ENCODE data around the gene RAB6B. TPM values are rescaled to one million over a fixed set of nuclear protein-coding genes. Genes with fewer than 3 reads are reported as not detected.

The RAB6B gene
- polyA plus RNA-seq, 1 donor (not counting 4 experiments of a cell fraction or from before 2014, with no cell fraction given), result 2.2 TPM

DNA sequence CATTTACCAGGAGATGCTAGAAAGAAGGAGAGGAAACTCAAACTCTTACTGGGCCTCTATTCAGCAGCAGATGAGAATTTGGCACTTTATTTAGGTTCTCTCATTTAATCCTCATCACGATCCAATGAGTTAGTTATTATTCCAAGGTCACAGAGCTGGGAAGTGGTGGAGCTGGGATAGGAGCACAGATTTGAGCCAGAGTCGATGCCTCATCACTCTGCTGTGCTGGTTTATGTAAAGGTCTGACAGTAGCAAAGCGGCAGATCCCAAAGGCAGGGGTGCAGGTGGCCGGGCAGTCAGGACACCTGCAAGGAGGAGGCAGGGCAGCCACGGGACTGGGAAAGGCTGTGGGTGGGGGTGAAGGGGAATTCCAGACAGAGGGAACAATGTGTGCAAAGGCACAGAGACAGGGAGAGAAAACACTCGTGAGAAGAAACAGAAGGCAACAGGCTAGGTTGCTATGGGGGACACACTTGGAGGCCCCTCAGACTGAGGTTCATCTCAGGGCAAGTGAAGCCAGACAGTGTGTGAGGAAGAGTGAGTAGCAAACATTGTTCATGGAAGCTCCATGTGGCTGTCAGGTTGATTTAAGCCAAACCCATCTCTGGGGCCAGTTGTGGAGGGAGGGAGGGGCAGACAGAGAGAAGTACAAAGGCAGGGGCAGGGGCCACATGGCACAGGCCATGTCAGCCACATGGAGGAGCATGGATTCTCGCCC, 26.8 kb downstream of the RAB6B start:
- no peak overlapping the region for H3K4me3 ChIP-seq (ENCODE audit: control insufficient read depth in 2 of 3, extremely low read depth in 1 of 3, insufficient read depth in 2 of 3, low read depth in 1 of 3, low read length in 3 of 3)
- no peaks in the 10 kb centered on the region for H4K20me1 ChIP-seq (ENCODE audit: control insufficient read depth, extremely low read depth, insufficient read depth, low read length)
- H3K9ac ChIP-seq (ENCODE audit: control insufficient read depth, extremely low read depth, insufficient read depth, low read length), result no peak overlapping the region
- dilution Hi-C loops (cut with MboI; ENCODE audit: extremely low pct_ligation_motif_present, low sequenced_read_pairs), result no loop called here
- no peak overlapping the region for H3K27ac ChIP-seq (ENCODE audit: control insufficient read depth, insufficient read depth, low read length)
- TF ChIP-seq, protein P1, sequence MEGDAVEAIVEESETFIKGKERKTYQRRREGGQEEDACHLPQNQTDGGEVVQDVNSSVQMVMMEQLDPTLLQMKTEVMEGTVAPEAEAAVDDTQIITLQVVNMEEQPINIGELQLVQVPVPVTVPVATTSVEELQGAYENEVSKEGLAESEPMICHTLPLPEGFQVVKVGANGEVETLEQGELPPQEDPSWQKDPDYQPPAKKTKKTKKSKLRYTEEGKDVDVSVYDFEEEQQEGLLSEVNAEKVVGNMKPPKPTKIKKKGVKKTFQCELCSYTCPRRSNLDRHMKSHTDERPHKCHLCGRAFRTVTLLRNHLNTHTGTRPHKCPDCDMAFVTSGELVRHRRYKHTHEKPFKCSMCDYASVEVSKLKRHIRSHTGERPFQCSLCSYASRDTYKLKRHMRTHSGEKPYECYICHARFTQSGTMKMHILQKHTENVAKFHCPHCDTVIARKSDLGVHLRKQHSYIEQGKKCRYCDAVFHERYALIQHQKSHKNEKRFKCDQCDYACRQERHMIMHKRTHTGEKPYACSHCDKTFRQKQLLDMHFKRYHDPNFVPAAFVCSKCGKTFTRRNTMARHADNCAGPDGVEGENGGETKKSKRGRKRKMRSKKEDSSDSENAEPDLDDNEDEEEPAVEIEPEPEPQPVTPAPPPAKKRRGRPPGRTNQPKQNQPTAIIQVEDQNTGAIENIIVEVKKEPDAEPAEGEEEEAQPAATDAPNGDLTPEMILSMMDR (optimal IDR thresholded peaks at IDR 0.05 in 1 of 3, IDR thresholded peaks at IDR 0.05 in 1 of 3, conservative IDR thresholded peaks at IDR 0.05 in 1 of 3; ENCODE audit: extremely low read depth in 1 of 3, insufficient read depth in 2 of 3, low read length in 3 of 3), result no peak
- TF ChIP-seq EZH2 (IDR thresholded peaks at IDR 0.05; ENCODE audit: low read length), result no peak
- H3K79me2 ChIP-seq (ENCODE audit: control insufficient read depth, insufficient read depth, low read length), result no peaks in the 10 kb centered on the region
- no peaks in the 10 kb centered on the region for H3K4me1 ChIP-seq (ENCODE audit: control insufficient read depth, extremely low read depth, insufficient read depth, low read length)
- H3K27me3 ChIP-seq (ENCODE audit: control insufficient read depth, extremely low read depth, insufficient read depth, low read length), result peaks cover 19% of the 10 kb centered on the region
- no peaks in the 10 kb centered on the region for H3K9me1 ChIP-seq (ENCODE audit: control insufficient read depth, extremely low read depth, insufficient read depth, low read length)
- FAIRE-seq (no peak), DNase-seq (ENCODE audit: low read depth, low spot score) (no peak)
- no peaks in the 10 kb centered on the region for H3K36me3 ChIP-seq (ENCODE audit: control insufficient read depth in 2 of 2, extremely low read depth in 1 of 2, insufficient read depth in 2 of 2, low read length in 2 of 2)
- no peak overlapping the region for H3K4me2 ChIP-seq (ENCODE audit: control insufficient read depth, extremely low read depth, insufficient read depth, low read depth, low read length)
- H3K9me3 ChIP-seq (ENCODE audit: control insufficient read depth, low read depth, low read length), result no peaks in the 10 kb centered on the region
- no peak overlapping the region for H2AFZ ChIP-seq (ENCODE audit: control insufficient read depth, low read length)

- Histone ChIP-seq H3K9me3 (ENCODE audit: control insufficient read depth, low read depth, low read length) (no peaks in the 10 kb centered on the region), H3K4me1 (ENCODE audit: control insufficient read depth, extremely low read depth, insufficient read depth, low read length) (no peaks in the 10 kb centered on the region), H3K79me2 (ENCODE audit: control insufficient read depth, insufficient read depth, low read length) (no peaks in the 10 kb centered on the region), H4K20me1 (ENCODE audit: control insufficient read depth, extremely low read depth, insufficient read depth, low read length) (no peaks in the 10 kb centered on the region), H3K27ac (ENCODE audit: control insufficient read depth, insufficient read depth, low read length) (no peak overlapping the region), H3K9me1 (ENCODE audit: control insufficient read depth, extremely low read depth, insufficient read depth, low read length) (no peaks in the 10 kb centered on the region), H3K36me3 (ENCODE audit: control insufficient read depth in 2 of 2, extremely low read depth in 1 of 2, insufficient read depth in 2 of 2, low read length in 2 of 2) (no peaks in the 10 kb centered on the region), H3K4me2 (ENCODE audit: control insufficient read depth, extremely low read depth, insufficient read depth, low read depth, low read length) (no peak overlapping the region), H2AFZ (ENCODE audit: control insufficient read depth, low read length) (no peak overlapping the region), H3K4me3 (ENCODE audit: control insufficient read depth in 2 of 3, extremely low read depth in 1 of 3, insufficient read depth in 2 of 3, low read depth in 1 of 3, low read length in 3 of 3) (no peak overlapping the region), H3K27me3 (ENCODE audit: control insufficient read depth, extremely low read depth, insufficient read depth, low read length) (peaks cover 17% of the 10 kb centered on the region), H3K9ac (ENCODE audit: control insufficient read depth, extremely low read depth, insufficient read depth, low read length) (no peak overlapping the region)
- TF ChIP-seq, protein P1 (optimal IDR thresholded peaks at IDR 0.05 in 1 of 3, IDR thresholded peaks at IDR 0.05 in 1 of 3, conservative IDR thresholded peaks at IDR 0.05 in 1 of 3; ENCODE audit: extremely low read depth in 1 of 3, insufficient read depth in 2 of 3, low read length in 3 of 3), result no peak
- no peak for TF ChIP-seq EZH2 (IDR thresholded peaks at IDR 0.05; ENCODE audit: low read length)
- no peak for FAIRE-seq
- dilution Hi-C loops (cut with MboI; ENCODE audit: extremely low pct_ligation_motif_present, low sequenced_read_pairs), result no loop called here
- DNase-seq (ENCODE audit: low read depth, low spot score), result no peak
Measured at GRCh38 chr3:133868186-133868585, 27.5 kb downstream of the RAB6B start.
